ENCODE measurements around the gene TMEM271. TPM values are rescaled to one million over a fixed set of nuclear protein-coding genes. Genes with fewer than 3 reads are reported as not detected.
"Not testable (repeated sequence)": the region's sequence is repeated elsewhere in the genome, so short reads cannot be mapped to it uniquely, and the experiment has no call there.

Gene TMEM271
- total RNA-seq, 6 experiments from 2014 or later: not detected

GRCh38 chr4:598925-599324 is 22.8 kb upstream of the TMEM271 start:
- Mint-ChIP-seq H3K27me3 (ENCODE audit: insufficient read depth) (peaks cover 8% of the 10 kb centered on the region), H3K4me1 (ENCODE audit: low read depth) (peaks cover 7% of the 10 kb centered on the region; the same call in 1 of the 2 replicates), H3K36me3 (ENCODE audit: low read depth) (no peaks in the 10 kb centered on the region), H3K27ac (no peak overlapping the region), H3K4me3 (no peak overlapping the region), H3K9me3 (peaks cover 4% of the 10 kb centered on the region; the same call in 1 of the 2 replicates)
- no peak for DNase-seq
- no peak for TF ChIP-seq CTCF (IDR thresholded peaks at IDR 0.05)

- TF ChIP-seq CTCF (IDR thresholded peaks at IDR 0.05): no peak
- no peak overlapping the region for H3K4me3 Mint-ChIP-seq
- DNase-seq: no peak
- peaks cover 23% of the 10 kb centered on the region for H3K9me3 Mint-ChIP-seq
- H3K36me3 Mint-ChIP-seq (ENCODE audit: low read depth): peaks cover 12% of the 10 kb centered on the region
- peaks cover 10% of the 10 kb centered on the region for H3K27me3 Mint-ChIP-seq (ENCODE audit: insufficient read depth)
- no peaks in the 10 kb centered on the region for H3K4me1 Mint-ChIP-seq (ENCODE audit: low read depth)
- no peak overlapping the region for H3K27ac Mint-ChIP-seq
Observed at GRCh38 chr4:592825-593520, 16.9 kb upstream of the TMEM271 start.

GRCh38 chr4:592178-592577 is 16.1 kb upstream of the TMEM271 start:
- H3K27me3 Mint-ChIP-seq (ENCODE audit: insufficient read depth); H3K4me3 Mint-ChIP-seq; H3K4me1 Mint-ChIP-seq (ENCODE audit: low read depth); H3K27ac Mint-ChIP-seq; DNase-seq: not testable (repeated sequence)
- H3K36me3 Mint-ChIP-seq (ENCODE audit: low read depth): peaks cover 12% of the 10 kb centered on the region
- peaks cover 23% of the 10 kb centered on the region for H3K9me3 Mint-ChIP-seq

GRCh38 chr4:590313-590841 is 14.3 kb upstream of the TMEM271 start:
- Mint-ChIP-seq H3K4me1 (ENCODE audit: low read depth) (no peaks in the 10 kb centered on the region), H3K36me3 (ENCODE audit: low read depth) (peaks cover 12% of the 10 kb centered on the region), H3K27me3 (ENCODE audit: insufficient read depth) (peaks cover 10% of the 10 kb centered on the region), H3K4me3 (no peak overlapping the region), H3K27ac (no peak overlapping the region), H3K9me3 (peaks cover 23% of the 10 kb centered on the region)
- no peak for DNase-seq
- no peak for TF ChIP-seq CTCF (IDR thresholded peaks at IDR 0.05)

- H3K36me3 Mint-ChIP-seq (ENCODE audit: low read depth): peaks cover 12% of the 10 kb centered on the region
- peaks cover 10% of the 10 kb centered on the region for H3K27me3 Mint-ChIP-seq (ENCODE audit: insufficient read depth)
- no peaks in the 10 kb centered on the region for H3K4me1 Mint-ChIP-seq (ENCODE audit: low read depth)
- no peak for TF ChIP-seq CTCF (IDR thresholded peaks at IDR 0.05)
- no peak overlapping the region for H3K4me3 Mint-ChIP-seq
- H3K9me3 Mint-ChIP-seq: peaks cover 24% of the 10 kb centered on the region
- H3K27ac Mint-ChIP-seq: no peak overlapping the region
- no peak for DNase-seq
Observed at GRCh38 chr4:589219-589963, 13.3 kb upstream of the TMEM271 start.

- Mint-ChIP-seq H3K27me3 (ENCODE audit: insufficient read depth) (peaks cover 10% of the 10 kb centered on the region), H3K36me3 (ENCODE audit: low read depth) (peaks cover 12% of the 10 kb centered on the region), H3K4me1 (ENCODE audit: low read depth) (no peaks in the 10 kb centered on the region), H3K9me3 (peaks cover 29% of the 10 kb centered on the region), H3K4me3 (no peak overlapping the region), H3K27ac (no peak overlapping the region)
- DNase-seq: no peak
- TF ChIP-seq CTCF (IDR thresholded peaks at IDR 0.05): no peak
Observed at GRCh38 chr4:588351-588849, 12.3 kb upstream of the TMEM271 start.

All from HFFc6 (cell line).